HepG2 (cell line): ENCODE measurements around the gene FAM193A. TPM values are rescaled to one million over a fixed set of nuclear protein-coding genes. Genes with fewer than 3 reads are reported as not detected.

Experiments
- ATAC-seq: fragments of 200-7000 bp; cut with Tn5 transposase; 3 replicates; pipeline ENCODE4 v1.9.1; 2020; ENCODE audit warnings: mild to moderate bottlenecking, moderate library complexity
- BruUV-seq: library from RNA; stranded (reverse); fragments of 400-500 nt; replicated peaks from 2 replicates; lab custom pipeline; 2021; lab: Mats Ljungman, UMichigan
- CTCF ChIA-PET: fragments of 300-600 bp; formaldehyde crosslinking; extraction: SDS; loops from one replicate; lab custom pipeline; 2021; ENCODE audit warnings: low total read pairs, inconsistent platforms, low intra/inter-chr PET ratio; lab: Yijun Ruan, JAX
- POLR2A ChIA-PET: fragments of 350-600 bp; sonication (Branson Sonifier 250); formaldehyde crosslinking; loops from one replicate; lab custom pipeline; 2020; ENCODE audit warnings: antibody characterized with exemption, inconsistent platforms; lab: Yijun Ruan, JAX
- DNase-seq: peaks from one replicate; pipeline ENCODE4 v3.0.0-alpha.2; 2015; ENCODE audit warnings: low spot score
- FAIRE-seq: peaks from 3 replicates; lab custom pipeline; 2011; peaks lifted over from hg19 to GRCh38; lab: Jason Lieb, UNC
- H2AFZ ChIP-seq: one replicate; pipeline ENCODE4 v1.6.1; 2011; ENCODE audit warnings: low read length, inconsistent platforms
- H3K27ac ChIP-seq: fragments of 300-600 bp; 3 replicates; pipeline ENCODE4 v1.8.0; 2011; ENCODE audit warnings: mixed run types, mild to moderate bottlenecking, mixed read lengths, low read length, inconsistent platforms; ENCODE audit not compliant: insufficient read depth; ENCODE audit errors: extremely low read length
- H3K27me3 ChIP-seq, 2 experiments: fragments of 200-600 bp in 1 of 2; 2 replicates in 1 of 2; 3 replicates in 1 of 2; pipeline versions ENCODE4 v1.6.0 to v1.8.0; 2011; ENCODE audit warnings: low read length in 2 of 2, mild to moderate bottlenecking in 2 of 2, moderate library complexity in 2 of 2, inconsistent platforms in 1 of 2; ENCODE audit not compliant: insufficient read depth in 2 of 2, control insufficient read depth in 1 of 2
- H3K36me3 ChIP-seq, 2 experiments: fragments of 200-600 bp in 1 of 2; replicated peaks in 1 of 2; 2 replicates in 1 of 2; 3 replicates in 1 of 2; pipeline versions ENCODE4 v1.5.1 to v1.8.0; 2011; ENCODE audit warnings: low read length in 2 of 2, inconsistent platforms in 1 of 2; ENCODE audit not compliant: insufficient read depth in 2 of 2, control insufficient read depth in 1 of 2
- H3K4me1 ChIP-seq: 2 replicates; pipeline ENCODE4 v1.5.1; 2012; ENCODE audit warnings: low read length, inconsistent platforms; ENCODE audit not compliant: insufficient read depth
- H3K4me2 ChIP-seq: 2 replicates; pipeline ENCODE4 v1.6.0; 2011; ENCODE audit warnings: low read depth, low read length, inconsistent platforms
- H3K4me3 ChIP-seq, 3 experiments: fragments of 200-600 bp in 1 of 3; sonication (generic), shearing (Covaris generic) in 1 of 3; replicated peaks in 1 of 3; 2 replicates each; pipeline ENCODE4 v1.5.1; 2011 to 2016; ENCODE audit warnings: low read length in 3 of 3, inconsistent platforms in 2 of 3, low read depth in 2 of 3, mild to moderate bottlenecking in 2 of 3, control low read depth in 1 of 3, mixed read lengths in 1 of 3; ENCODE audit not compliant: insufficient read depth in 1 of 3
- H3K79me2 ChIP-seq: one replicate; pipeline ENCODE4 v1.6.1; 2011; ENCODE audit warnings: low read length, inconsistent platforms; ENCODE audit not compliant: insufficient read depth
- H3K9ac ChIP-seq: 2 replicates; pipeline ENCODE4 v1.6.0; 2011; ENCODE audit warnings: mild to moderate bottlenecking, low read depth, low read length, inconsistent platforms; ENCODE audit not compliant: insufficient read depth
- H3K9me3 ChIP-seq: 2 replicates; pipeline ENCODE4 v1.5.1; 2012; ENCODE audit warnings: mild to moderate bottlenecking, low read length
- H4K20me1 ChIP-seq: 2 replicates; pipeline ENCODE4 v1.6.0; 2011; ENCODE audit warnings: inconsistent platforms, mild to moderate bottlenecking, low read length, moderate library complexity; ENCODE audit not compliant: insufficient read depth
- CCAR2 ChIP-seq: fragments of 200-400 bp; formaldehyde crosslinking; optimal IDR thresholded peaks from 2 replicates; pipeline ENCODE3; 2018; ENCODE audit warnings: low read depth, mild to moderate bottlenecking, low read length, moderate library complexity
- DR1 ChIP-seq: sonication (generic); formaldehyde crosslinking; IDR thresholded peaks from 2 replicates; pipeline ENCODE4 v1.8.0; 2021; ENCODE audit warnings: mild to moderate bottlenecking, missing genetic modification reagents, inconsistent platforms
- ETV5 ChIP-seq: IDR thresholded peaks from 2 replicates; pipeline ENCODE4 v1.6.1; 2018; ENCODE audit warnings: missing biosample characterization, missing genetic modification reagents, inconsistent platforms, borderline replicate concordance
- HNF1B ChIP-seq: sonication (generic); formaldehyde crosslinking; IDR thresholded peaks from 2 replicates; pipeline ENCODE4 v1.5.1; 2020; ENCODE audit warnings: mild to moderate bottlenecking, moderate library complexity, missing genetic modification reagents
- HOXA3 ChIP-seq: sonication (generic); formaldehyde crosslinking; IDR thresholded peaks from 2 replicates; pipeline ENCODE4 v1.5.0; 2020; ENCODE audit warnings: missing genetic modification reagents
- MYPOP ChIP-seq: sonication (generic); formaldehyde crosslinking; IDR thresholded peaks from 2 replicates; pipeline ENCODE4 v1.8.1; 2023; ENCODE audit warnings: mild to moderate bottlenecking, moderate library complexity, missing genetic modification reagents
- PRMT3 ChIP-seq: sonication (generic); formaldehyde crosslinking; IDR thresholded peaks from 2 replicates; pipeline ENCODE4 v1.8.1; 2022; ENCODE audit warnings: low read depth, mild to moderate bottlenecking, moderate library complexity, missing genetic modification reagents, borderline replicate concordance
- RFX3 ChIP-seq: IDR thresholded peaks from 2 replicates; pipeline ENCODE4 v1.6.1; 2016; ENCODE audit warnings: missing biosample characterization, missing genetic modification reagents
- ZBTB49 ChIP-seq: sonication (generic); formaldehyde crosslinking; IDR thresholded peaks from 2 replicates; pipeline ENCODE4 v1.4.0; 2020; ENCODE audit warnings: missing genetic modification reagents, borderline replicate concordance
- ZFP90 ChIP-seq: sonication (generic); formaldehyde crosslinking; IDR thresholded peaks from 2 replicates; pipeline ENCODE4 v1.8.0; 2022; ENCODE audit warnings: missing genetic modification reagents, mild to moderate bottlenecking, inconsistent platforms, borderline replicate concordance
- ZNF572 ChIP-seq: sonication (generic); formaldehyde crosslinking; IDR thresholded peaks from 2 replicates; pipeline ENCODE4 v1.5.1; 2020; ENCODE audit warnings: mild to moderate bottlenecking, missing genetic modification reagents
- ZNF703 ChIP-seq: sonication (generic); formaldehyde crosslinking; IDR thresholded peaks from 2 replicates; pipeline ENCODE4 v1.5.1; 2020; ENCODE audit warnings: missing genetic modification reagents, mild to moderate bottlenecking, moderate library complexity, borderline replicate concordance
- ZNF740 ChIP-seq: sonication (generic); formaldehyde crosslinking; IDR thresholded peaks from 2 replicates; pipeline ENCODE4 v1.4.0; 2020; ENCODE audit warnings: missing genetic modification reagents
- ZNF788 ChIP-seq: sonication (generic); formaldehyde crosslinking; IDR thresholded peaks from 2 replicates; pipeline ENCODE4 v1.5.0; 2020; ENCODE audit warnings: mild to moderate bottlenecking, missing genetic modification reagents, borderline replicate concordance
- ZUFSP ChIP-seq: sonication (generic); formaldehyde crosslinking; IDR thresholded peaks from 2 replicates; pipeline ENCODE4 v1.9.0; 2021; ENCODE audit warnings: missing genetic modification reagents, mild to moderate bottlenecking, borderline replicate concordance
- WGBS: methylation state at CpG from one replicate; pipeline ENCODE4 v1.1.6; 2017; ENCODE audit warnings: low lambda C conversion rate; 5-methylcytosine and 5-hydroxymethylcytosine counted together
- in situ Hi-C: cut with HindIII; loops from 2 replicates; pipeline ENCODE4 v1.10.0; 2017; ENCODE audit warnings: low pct_unique_long_range_greater_than_20kb; ENCODE audit not compliant: extremely low pct_ligation_motif_present
- intact Hi-C: fragments of 100-400 bp; cut with micrococcal nuclease; formaldehyde crosslinking; loops from one replicate; pipeline ENCODE4 v1.10.0; 2022; ENCODE audit not compliant: unreplicated experiment
- polyA plus RNA-seq, 8 experiments: library from polyadenylated mRNA; depleted of rRNA in 3 of 8; stranded (reverse) in 7 of 8; unstranded in 1 of 8; fragments of >200 nt; fragmentation: Illumina TruSeq in 4 of 8; extraction: Trizol in 4 of 8; gene quantifications; 2 replicates each; pipeline versions ENCODE4 v1.2.1 to v1.2.3, GENCODE V29; 2011 to 2016; ENCODE audit warnings: low read depth in 4 of 8, missing spikeins in 1 of 8, mixed read lengths in 1 of 8; ENCODE audit not compliant: insufficient read depth in 1 of 8
- total RNA-seq, 5 experiments: library from RNA; depleted of rRNA; stranded (reverse); fragments of >200 nt; fragmentation: Illumina TruSeq; extraction: Trizol; gene quantifications; 2 replicates each; pipeline ENCODE4 v1.2.3, GENCODE V29; 2016; ENCODE audit warnings: low read depth in 1 of 5

FAM193A gene
- total and polyA plus RNA-seq, 2 of the 13 experiments (the other 11 are each of a cell fraction or from before 2014, with no cell fraction given), result 5.7 to 8.7 TPM

- no peak for TF ChIP-seq MYPOP (CRISPR knock-in tag)
- no peak for TF ChIP-seq HOXA3 (CRISPR knock-in tag)
- no peak for TF ChIP-seq ZUFSP (CRISPR knock-in tag)
- no peak for TF ChIP-seq ETV5
- no peak for TF ChIP-seq ZNF572 (CRISPR knock-in tag)
Measured at GRCh38 chr4:2489841-2490552, 46.5 kb upstream of the FAM193A start (continued).

- intact Hi-C loops, result no loop called here
- CTCF ChIA-PET, result no interaction called here
- Histone ChIP-seq H3K79me2 (peaks cover 47% of the 10 kb centered on the region), H2AFZ (no peak overlapping the region), H3K9me3 (no peaks in the 10 kb centered on the region), H3K4me2 (no peak overlapping the region), H3K4me1 (peaks cover 14% of the 10 kb centered on the region), H3K9ac (no peak overlapping the region), H4K20me1 (peaks cover 9% of the 10 kb centered on the region; the same call in 1 of the 2 replicates), H3K36me3 (peaks cover 26 to 68% of the 10 kb centered on the region in 2 experiments; a peak in 4 of 5 replicates), H3K4me3 (no peak overlapping the region), H3K27ac (no peak overlapping the region), H3K27me3 (no peaks in the 10 kb centered on the region)
- no TSS peak for BruUV-seq
- no peak for ATAC-seq
- 100% methylated on average over 1 of the region's 1 CpG for WGBS
- in situ Hi-C loops, result no loop called here
- POLR2A ChIA-PET, result interaction anchor here (1.5 kb wide), 1 partner anchor 24 kb away, joined by 4 read pairs; the partner anchor contains the start of gene RNF4
- no peak for DNase-seq
- no peak for FAIRE-seq
- TF ChIP-seq HNF1B (no peak), ZFP90 (CRISPR knock-in tag) (no peak), PRMT3 (no peak), ZNF703 (no peak), ZBTB49 (CRISPR knock-in tag) (no peak), ZNF740 (no peak), ZNF788 (CRISPR knock-in tag) (no peak), RFX3 (CRISPR knock-in tag) (no peak), CCAR2 (no peak), DR1 (CRISPR knock-in tag) (no peak)
Measured at GRCh38 chr4:2492970-2493369, 43.5 kb upstream of the FAM193A start.
